C4-2B (cell line): ENCODE measurements around the gene KLHL33.
A peak's percentile ranks its signal among the peaks of the same experiment; 100 is the strongest.

ENCODE experiments used
- H3K27ac ChIP-seq: fragments of 450-650 bp; 2 replicates; pipeline ENCODE4 v1.5.1; 2017
- CTCF ChIP-seq: fragments of 450-650 bp; conservative IDR thresholded peaks from 2 replicates; pipeline ENCODE4 v1.5.1; 2017; ENCODE audit warnings: mild to moderate bottlenecking
- ZFX ChIP-seq: fragments of 450-650 bp; IDR thresholded peaks from 2 replicates; pipeline ENCODE4 v1.6.1; 2017

The KLHL33 gene

GRCh38 chr14:20416223-20416622, 19.7 kb downstream of the KLHL33 start:
- no peak overlapping the region for H3K27ac ChIP-seq
- TF ChIP-seq CTCF (0 out of 2 replicates have a peak, but pooled peaks have one; percentile 0), ZFX (no peak)

- no peak overlapping the region for H3K27ac ChIP-seq
These were observed 20.2 kb downstream of the KLHL33 start for GRCh38 chr14:20415782-20416206.

GRCh38 chr14:20413744-20414082, 22.3 kb downstream of the KLHL33 start:
- H3K27ac ChIP-seq = peak overlapping the region; percentile 85
- TF ChIP-seq ZFX = no peak
- TF ChIP-seq CTCF = no peak

More at GRCh38 chr14:20415782-20416206, 20.2 kb downstream of the KLHL33 start:
- no peak for TF ChIP-seq ZFX
- peak; percentile 69 for TF ChIP-seq CTCF

GRCh38 chr14:20412876-20413743, 22.9 kb downstream of the KLHL33 start, which contains the start of gene TEP1:
Gene TEP1, minus strand, starts transcription at chr14:20413501. Its CDS starts 5,062 bp downstream, at chr14:20408439.
- TF ChIP-seq ZFX = no peak
- no peak for TF ChIP-seq CTCF
- peak within 1 kb of the TSS; percentile 85 for H3K27ac ChIP-seq

- TF ChIP-seq ZFX (no peak), CTCF (no peak)
- peak overlapping the region; percentile 85 for H3K27ac ChIP-seq
These were observed 23.6 kb downstream of the KLHL33 start for GRCh38 chr14:20412411-20412810.

GRCh38 chr14:20409226-20409625, 26.7 kb downstream of the KLHL33 start:
- no peak overlapping the region for H3K27ac ChIP-seq
- TF ChIP-seq CTCF (no peak), ZFX (no peak)

- TF ChIP-seq CTCF = no peak
- no peak for TF ChIP-seq ZFX
These were observed 32.4 kb downstream of the KLHL33 start for GRCh38 chr14:20403521-20403920.

More at GRCh38 chr14:20403521-20403920, 32.4 kb downstream of the KLHL33 start:
- H3K27ac ChIP-seq = no peak overlapping the region
